ENCODE measurements around the gene WNT7B. TPM values are rescaled to one million over a fixed set of nuclear protein-coding genes. Genes with fewer than 3 reads are reported as not detected.
"Not testable (repeated sequence)": the region's sequence is repeated elsewhere in the genome, so short reads cannot be mapped to it uniquely, and the experiment has no call there.

The WNT7B gene
- total RNA-seq, 6 experiments from 2014 or later, result 0.07 to 0.14 (median 0.09) TPM; not detected in 1

DNA sequence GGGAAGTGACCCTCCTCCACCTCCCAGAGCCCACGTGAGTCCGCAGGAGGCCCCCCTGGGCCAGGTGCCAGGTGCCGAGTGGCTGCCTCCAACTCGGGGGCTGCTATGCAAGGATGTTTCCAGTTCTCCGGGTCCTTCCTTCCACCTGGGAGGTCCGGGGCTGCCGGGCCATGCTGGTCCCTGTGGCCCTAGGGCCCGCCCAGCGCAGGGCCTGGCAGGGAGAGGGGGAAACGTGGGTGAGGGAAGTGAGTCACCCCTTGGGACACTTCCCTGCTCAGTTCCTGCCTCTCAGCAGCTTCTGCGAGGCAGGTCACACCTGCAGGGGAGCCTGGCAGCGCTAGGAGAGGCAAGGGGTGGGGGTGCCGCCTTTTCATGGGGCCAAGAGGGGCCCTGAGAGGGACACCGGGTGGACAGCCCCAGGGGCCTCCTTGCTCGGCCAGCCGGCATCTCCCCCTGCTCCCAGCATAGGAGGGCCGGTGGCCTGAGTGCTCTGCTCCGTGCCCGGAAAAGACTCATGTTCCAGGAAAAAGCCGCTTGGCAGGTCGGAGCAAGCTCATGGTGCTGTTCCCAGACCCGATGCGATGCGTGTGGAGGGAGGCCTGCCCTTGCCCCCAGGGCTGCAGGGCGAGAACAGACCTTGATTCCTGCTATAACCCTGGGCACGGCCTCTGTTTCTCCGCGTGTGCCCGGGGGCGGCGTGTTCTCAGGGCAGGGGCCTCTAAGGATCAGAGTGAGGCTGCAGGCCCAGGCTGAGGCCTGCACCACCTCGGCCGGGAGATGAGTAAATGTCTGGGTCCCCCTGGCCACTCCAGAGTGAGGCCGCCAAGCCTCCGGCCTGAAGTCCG, 30.3 kb upstream of the WNT7B start:
- Mint-ChIP-seq H3K36me3 (ENCODE audit: low read depth) (peaks cover 4% of the 10 kb centered on the region), H3K4me1 (ENCODE audit: low read depth) (peaks cover 71% of the 10 kb centered on the region), H3K27me3 (ENCODE audit: insufficient read depth) (no peaks in the 10 kb centered on the region; the same call in 1 of the 2 replicates), H3K4me3 (peak overlapping the region; percentile 41), H3K9me3 (peaks cover 8% of the 10 kb centered on the region), H3K27ac (peak overlapping the region; percentile 91)
- TF ChIP-seq, protein P1, sequence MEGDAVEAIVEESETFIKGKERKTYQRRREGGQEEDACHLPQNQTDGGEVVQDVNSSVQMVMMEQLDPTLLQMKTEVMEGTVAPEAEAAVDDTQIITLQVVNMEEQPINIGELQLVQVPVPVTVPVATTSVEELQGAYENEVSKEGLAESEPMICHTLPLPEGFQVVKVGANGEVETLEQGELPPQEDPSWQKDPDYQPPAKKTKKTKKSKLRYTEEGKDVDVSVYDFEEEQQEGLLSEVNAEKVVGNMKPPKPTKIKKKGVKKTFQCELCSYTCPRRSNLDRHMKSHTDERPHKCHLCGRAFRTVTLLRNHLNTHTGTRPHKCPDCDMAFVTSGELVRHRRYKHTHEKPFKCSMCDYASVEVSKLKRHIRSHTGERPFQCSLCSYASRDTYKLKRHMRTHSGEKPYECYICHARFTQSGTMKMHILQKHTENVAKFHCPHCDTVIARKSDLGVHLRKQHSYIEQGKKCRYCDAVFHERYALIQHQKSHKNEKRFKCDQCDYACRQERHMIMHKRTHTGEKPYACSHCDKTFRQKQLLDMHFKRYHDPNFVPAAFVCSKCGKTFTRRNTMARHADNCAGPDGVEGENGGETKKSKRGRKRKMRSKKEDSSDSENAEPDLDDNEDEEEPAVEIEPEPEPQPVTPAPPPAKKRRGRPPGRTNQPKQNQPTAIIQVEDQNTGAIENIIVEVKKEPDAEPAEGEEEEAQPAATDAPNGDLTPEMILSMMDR (IDR thresholded peaks at IDR 0.05), result no peak
- DNase-seq, result peak; percentile 69

DNA sequence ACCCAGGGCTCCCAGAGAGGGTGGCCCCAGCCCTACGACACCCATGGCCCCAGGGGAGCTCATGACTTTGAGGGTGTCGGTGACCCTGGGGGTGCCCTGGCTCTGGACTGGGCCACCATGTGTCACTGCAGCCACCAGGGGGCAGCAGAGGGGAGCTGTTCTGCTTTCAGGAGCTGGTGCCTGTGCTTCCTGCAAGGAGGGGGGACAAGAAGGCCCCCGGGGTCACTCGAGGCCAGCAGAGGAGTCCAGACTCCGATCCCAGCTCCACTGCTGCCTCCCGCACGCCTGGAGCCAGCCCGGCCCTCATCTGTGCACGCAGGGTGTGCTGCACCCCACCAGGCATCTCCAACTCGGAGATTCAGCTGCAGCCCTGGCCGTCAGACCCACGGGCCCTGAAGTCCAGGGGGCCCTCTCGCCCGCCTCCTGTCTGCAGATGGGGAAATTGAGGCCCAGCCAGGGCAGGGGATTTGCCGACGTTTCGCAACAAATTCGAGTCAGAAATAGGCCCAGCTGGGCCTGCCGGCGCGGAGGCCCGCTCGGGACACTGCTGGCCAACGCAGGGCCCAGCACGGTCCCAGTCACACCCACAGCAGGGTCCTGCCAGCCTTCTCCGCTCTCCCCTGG, 29.5 kb upstream of the WNT7B start:
- Mint-ChIP-seq H3K27me3 (ENCODE audit: insufficient read depth) (no peaks in the 10 kb centered on the region; the same call in 1 of the 2 replicates), H3K4me3 (peak overlapping the region; percentile 61), H3K4me1 (ENCODE audit: low read depth) (peaks cover 66% of the 10 kb centered on the region), H3K27ac (peak overlapping the region; percentile 91), H3K9me3 (peaks cover 8% of the 10 kb centered on the region), H3K36me3 (ENCODE audit: low read depth) (peaks cover 4% of the 10 kb centered on the region)
- DNase-seq, result peak; percentile 88
- TF ChIP-seq, protein P1 (IDR thresholded peaks at IDR 0.05), result peak; percentile 100

DNA sequence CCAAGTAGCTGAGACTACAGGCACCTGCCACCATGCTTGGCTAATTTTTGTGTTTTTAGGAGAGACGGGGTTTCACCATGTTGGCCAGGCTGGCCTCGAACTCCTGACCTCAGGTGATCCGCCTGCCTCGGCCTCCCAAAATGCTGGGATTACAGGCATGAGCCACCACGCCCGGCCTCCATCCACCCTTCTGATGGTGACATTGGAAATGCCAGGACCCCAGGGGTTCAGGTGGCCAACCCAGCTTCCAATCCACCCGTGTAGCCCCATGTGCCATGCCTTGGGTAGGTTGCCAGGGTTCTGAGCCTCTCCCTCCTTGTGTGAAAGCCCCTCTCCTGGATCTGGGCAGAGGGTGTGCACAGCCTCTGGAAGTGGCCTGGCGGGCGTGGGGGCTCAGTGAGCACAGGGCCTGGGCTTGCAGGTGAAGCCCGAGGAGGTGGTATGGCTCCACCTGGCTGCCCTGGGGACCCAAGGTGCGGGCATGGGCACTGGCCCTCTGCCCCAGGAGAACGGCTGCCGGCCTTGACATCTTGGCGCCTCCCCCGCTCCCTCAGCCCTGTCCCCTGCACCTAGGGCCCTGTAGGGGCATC, 28.2 kb upstream of the WNT7B start:
- not testable (repeated sequence) for H3K27me3 Mint-ChIP-seq (ENCODE audit: insufficient read depth); H3K36me3 Mint-ChIP-seq (ENCODE audit: low read depth); DNase-seq; H3K27ac Mint-ChIP-seq; H3K9me3 Mint-ChIP-seq; H3K4me3 Mint-ChIP-seq
- H3K4me1 Mint-ChIP-seq (ENCODE audit: low read depth), result peaks cover 59% of the 10 kb centered on the region

DNA sequence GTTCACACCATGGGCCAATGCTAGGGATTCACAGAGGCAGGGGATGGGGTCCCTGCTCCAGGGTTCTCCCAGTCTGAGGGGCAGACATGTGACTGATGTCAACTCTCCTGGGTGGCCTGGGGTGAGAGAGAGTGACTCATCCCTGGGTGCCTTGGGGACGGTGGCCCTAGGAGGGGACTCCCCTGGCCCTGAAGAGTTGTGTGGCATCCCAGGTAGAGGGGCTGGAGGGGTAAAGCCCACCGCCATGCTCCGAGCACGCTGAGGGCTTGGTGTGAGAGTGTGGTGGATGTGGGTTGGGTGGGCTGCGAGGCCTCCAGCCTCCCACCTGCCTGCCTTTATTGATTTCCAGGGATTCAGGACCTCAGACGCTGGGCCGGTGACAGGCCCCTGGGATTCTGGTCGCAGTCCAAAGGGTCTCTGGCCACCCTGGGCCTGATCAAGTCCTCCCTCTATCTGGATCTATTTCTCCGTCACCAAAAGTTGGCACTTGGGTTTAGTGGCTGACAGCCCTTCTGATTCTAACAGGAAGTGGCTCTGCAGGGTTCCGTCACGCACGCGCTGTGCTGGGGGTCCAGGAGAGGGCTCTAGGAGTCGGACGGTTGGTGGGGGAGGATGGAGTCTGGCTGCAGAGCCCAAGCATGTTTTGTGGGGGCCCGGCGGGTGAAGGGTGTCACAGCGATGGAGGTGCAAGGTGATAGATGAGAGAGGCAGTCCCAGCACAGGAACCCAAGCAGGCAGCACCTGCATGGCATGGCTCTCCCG, 27.3 kb upstream of the WNT7B start:
- Mint-ChIP-seq H3K27ac (peak overlapping the region; percentile 96; the same call in 1 of the 2 replicates), H3K27me3 (ENCODE audit: insufficient read depth) (no peaks in the 10 kb centered on the region; the same call in 1 of the 2 replicates), H3K9me3 (no peaks in the 10 kb centered on the region), H3K36me3 (ENCODE audit: low read depth) (no peaks in the 10 kb centered on the region), H3K4me3 (no peak overlapping the region), H3K4me1 (ENCODE audit: low read depth) (peaks cover 53% of the 10 kb centered on the region)
- TF ChIP-seq, protein P1 (IDR thresholded peaks at IDR 0.05), result no peak
- DNase-seq, result no peak

DNA sequence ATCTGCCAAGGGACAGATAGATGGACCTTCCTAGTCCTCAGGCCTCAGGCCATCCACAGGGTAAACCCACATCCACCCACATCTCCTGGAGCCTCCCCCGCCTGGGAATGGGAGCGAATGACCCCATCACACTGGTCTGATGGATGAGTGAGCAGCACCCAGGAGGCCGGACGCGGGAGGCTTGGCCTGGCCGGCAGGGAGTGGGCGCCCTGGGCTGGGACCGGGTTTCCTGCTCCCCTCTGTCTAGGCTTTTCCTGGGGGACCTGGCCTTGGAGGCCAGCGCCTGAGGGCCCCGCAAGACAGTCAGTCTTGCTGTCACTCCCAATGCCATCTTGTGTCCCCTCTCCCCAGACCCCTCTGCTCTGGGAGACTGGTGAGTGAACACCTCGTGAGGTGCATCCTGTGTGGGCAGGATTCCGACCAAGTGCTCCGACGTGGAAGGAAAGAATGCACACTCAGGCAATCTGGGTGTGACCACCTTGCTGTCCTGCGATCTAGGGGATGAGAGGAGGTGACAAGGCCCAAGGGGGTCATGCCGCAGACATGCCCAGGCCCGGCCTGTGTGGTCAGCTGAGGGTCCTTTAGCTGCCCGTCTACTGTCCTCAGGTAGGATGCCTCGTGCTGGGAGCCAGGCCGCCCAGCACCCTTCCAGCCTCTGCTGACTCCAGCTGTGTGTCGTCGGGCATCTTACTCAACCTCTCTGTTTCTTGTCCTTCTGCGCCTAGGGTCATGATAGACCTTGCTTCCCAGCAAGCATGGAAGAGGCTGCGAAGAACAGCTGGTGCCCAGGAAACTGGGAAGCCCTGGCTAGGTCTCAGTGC, 26.5 kb upstream of the WNT7B start:
- Mint-ChIP-seq H3K4me3 (no peak overlapping the region), H3K36me3 (ENCODE audit: low read depth) (no peaks in the 10 kb centered on the region), H3K27me3 (ENCODE audit: insufficient read depth) (no peaks in the 10 kb centered on the region; the same call in 1 of the 2 replicates), H3K27ac (peak overlapping the region; percentile 96), H3K9me3 (no peaks in the 10 kb centered on the region), H3K4me1 (ENCODE audit: low read depth) (peaks cover 50% of the 10 kb centered on the region)
- TF ChIP-seq, protein P1 (IDR thresholded peaks at IDR 0.05), result no peak
- no peak for DNase-seq
